Measurements from ENCODE around the gene BPIFA1. TPM values are rescaled to one million over a fixed set of nuclear protein-coding genes. Genes with fewer than 3 reads are reported as not detected.

BPIFA1 gene
- total and polyA plus RNA-seq, 2 of the 8 experiments (the other 6 are each of a cell fraction or from before 2014, with no cell fraction given) = not detected

DNA sequence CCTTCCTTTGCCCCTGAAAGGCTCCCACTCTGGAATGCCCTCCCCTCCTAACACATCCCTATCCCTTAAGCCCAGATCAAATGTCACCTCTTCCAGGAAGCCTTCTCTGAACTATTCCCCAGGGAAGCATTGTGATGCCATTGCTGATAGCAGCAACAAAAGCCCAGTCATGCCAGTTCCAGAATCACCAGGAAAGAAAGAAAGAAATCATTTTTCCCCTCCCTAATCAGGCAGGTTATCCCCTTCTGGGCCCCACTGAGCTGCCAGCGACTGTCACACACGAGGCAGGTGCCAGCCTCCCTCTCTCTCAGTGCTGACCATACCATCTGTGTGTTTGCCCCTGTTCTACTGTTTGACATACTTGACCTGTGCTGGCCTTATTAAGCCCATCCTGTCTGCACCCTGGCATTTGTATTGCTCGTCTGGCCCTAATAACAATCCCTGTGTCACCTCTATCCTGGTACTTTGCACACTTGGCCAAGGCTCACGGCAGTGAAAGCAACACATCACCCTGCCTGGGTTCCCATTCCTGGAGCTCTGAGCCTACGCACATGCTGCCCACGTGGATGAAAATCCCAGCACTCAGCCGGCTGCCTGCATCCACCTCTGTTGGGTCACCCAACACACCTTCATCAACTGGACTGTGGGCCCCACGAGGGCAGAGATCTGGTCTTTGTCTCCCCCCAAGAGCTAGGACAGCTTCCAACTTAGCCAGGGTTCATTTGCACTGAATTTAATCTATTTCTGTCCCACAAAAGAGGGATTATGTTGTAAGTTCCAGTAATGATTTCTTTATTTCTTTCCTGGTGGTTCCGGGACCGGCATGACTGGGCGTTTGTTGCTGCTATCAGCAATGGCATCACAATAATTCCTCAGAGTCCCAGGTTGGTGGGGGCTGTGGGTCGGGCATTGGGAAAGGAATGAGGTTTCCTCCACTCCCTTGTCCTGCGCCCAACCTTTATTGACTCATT, 42.0 kb downstream of the BPIFA1 start:
- Histone ChIP-seq H3K4me1 (replicated peaks in 1 of 4; ENCODE audit: control insufficient read depth in 3 of 4, insufficient read depth in 4 of 4, low read length in 3 of 4) (peaks cover 0 to 14% (median 11%) of the 10 kb centered on the region in 4 experiments; a peak in 6 of 7 replicates), H3K27me3 (replicated peaks in 1 of 4; ENCODE audit: control insufficient read depth in 3 of 4, extremely low read depth in 1 of 4, insufficient read depth in 3 of 4, low read length in 3 of 4) (no peaks in the 10 kb centered on the region), H3K9ac (replicated peaks in 1 of 4; ENCODE audit: extremely low read depth in 1 of 4, low read depth in 3 of 4, low read length in 3 of 4) (no peak overlapping the region), H3K23me2 (ENCODE audit: low read depth, low read length) (peaks cover 2% of the 10 kb centered on the region; the same call in 1 of the 2 replicates), H3K14ac (ENCODE audit: insufficient read length) (no peak overlapping the region), H2BK15ac (ENCODE audit: low read length) (peak overlapping the region; percentile 36; the same call in 1 of the 2 replicates), H3K27ac (ENCODE audit: low read depth, low read length) (0 out of 2 replicates have a peak overlapping the region, but pooled peaks have one; percentile 1), H3K79me1 (ENCODE audit: low read depth, low read length) (no peaks in the 10 kb centered on the region), H4K8ac (ENCODE audit: extremely low read depth, insufficient read depth, low read length) (peak overlapping the region; percentile 58), H3K4me3 (ENCODE audit: extremely low read depth in 1 of 4, insufficient read depth in 2 of 4, low read depth in 3 of 4, low read length in 4 of 4) (no peak overlapping the region), H2BK12ac (ENCODE audit: low read depth, low read length) (peak overlapping the region; percentile 51; the same call in 1 of the 2 replicates), H2AFZ (ENCODE audit: low read length) (no peak overlapping the region; the same call in 1 of the 2 replicates), H4K20me1 (replicated peaks in 1 of 2; ENCODE audit: control insufficient read depth in 1 of 2, insufficient read depth in 2 of 2, low read length in 2 of 2) (no peaks in the 10 kb centered on the region), H2BK120ac (replicated peaks; ENCODE audit: low read depth, low read length) (no peak overlapping the region), H2BK20ac (ENCODE audit: low read length) (peak overlapping the region; percentile 93), H3K9me3 (ENCODE audit: insufficient read depth in 2 of 2, low read depth in 1 of 2, low read length in 1 of 2) (no peaks in the 10 kb centered on the region), H3K4ac (replicated peaks; ENCODE audit: insufficient read length, low read depth, low read length) (no peak overlapping the region), H4K91ac (replicated peaks; ENCODE audit: insufficient read length, low read length) (peak overlapping the region; percentile 49), H3K4me2 (ENCODE audit: insufficient read depth in 1 of 2, low read depth in 2 of 2, low read length in 2 of 2) (peak overlapping the region; percentile 5 to 19; a peak in 2 of 4 replicates), H2BK5ac (ENCODE audit: low read depth, low read length) (no peak overlapping the region; the same call in 1 of the 2 replicates), H4K5ac (ENCODE audit: insufficient read length, low read depth, low read length) (no peak overlapping the region), H2AK5ac (ENCODE audit: low read depth, low read length) (0 out of 2 replicates have a peak overlapping the region, but pooled peaks have one; percentile 67), H3K56ac (replicated peaks; ENCODE audit: insufficient read length, low read depth, low read length) (no peak overlapping the region), H3K79me2 (ENCODE audit: control insufficient read depth in 1 of 2, insufficient read depth in 2 of 2, low read length in 2 of 2) (no peaks in the 10 kb centered on the region), H3K18ac (ENCODE audit: extremely low read depth, low read length) (peak overlapping the region; percentile 28; the same call in 1 of the 2 replicates), H3K23ac (ENCODE audit: insufficient read length) (no peak overlapping the region), H3K36me3 (ENCODE audit: control insufficient read depth in 2 of 4, insufficient read depth in 4 of 4, low read length in 3 of 4) (no peaks in the 10 kb centered on the region)
- FAIRE-seq (no peak), DNase-seq (ENCODE audit: low read depth in 1 of 2, low spot score in 2 of 2) (no peak)
- ChIA-PET POLR2A (ENCODE audit: partially characterized antibody) (interaction anchor here (0.7 to 0.8 kb wide), 2 partner anchors 9 to 15 kb away, joined by 3 read pairs; no protein-coding TSS in a partner anchor), CTCF (ENCODE audit: partially characterized antibody) (interaction anchor here (4.6 kb wide), 1 partner anchor 14 kb away, joined by 23 read pairs; no protein-coding TSS in a partner anchor)
- WGBS, 2 experiments (ENCODE audit: extremely low coverage in 1 of 2, insufficient coverage in 1 of 2, insufficient read length in 1 of 2, insufficient replicate concordance in 2 of 2, low coverage in 1 of 2, low lambda C conversion rate in 2 of 2, missing lambda C conversion rate in 1 of 2) = 74% methylated on average over 13 of the region's 13 CpGs; no CpG with 5 or more reads in 1 of the 2 experiments
- TF ChIP-seq EP300 (IDR thresholded peaks at IDR 0.05; ENCODE audit: borderline replicate concordance in 1 of 2, low read depth in 2 of 2, low read length in 2 of 2) = no peak
- no peak for TF ChIP-seq TAF7 (optimal IDR thresholded peaks at IDR 0.05; ENCODE audit: borderline replicate concordance, low read depth, low read length)
- TF ChIP-seq SRF (IDR thresholded peaks at IDR 0.05; ENCODE audit: low read depth, low read length) = no peak
- TF ChIP-seq CREB1 (IDR thresholded peaks at IDR 0.05) = no peak
- no peak for TF ChIP-seq SP2 (IDR thresholded peaks at IDR 0.05; ENCODE audit: low read length)
- TF ChIP-seq RBBP5 (IDR thresholded peaks at IDR 0.05; ENCODE audit: borderline replicate concordance, low read depth, low read length) = no peak
- no peak for TF ChIP-seq SIN3A (conservative IDR thresholded peaks at IDR 0.05 in 1 of 2, IDR thresholded peaks at IDR 0.05 in 1 of 2; ENCODE audit: low read depth in 1 of 2, low read length in 2 of 2)
- TF ChIP-seq BCL11A (IDR thresholded peaks at IDR 0.05; ENCODE audit: low read depth in 2 of 2, low read length in 2 of 2) = no peak
- TF ChIP-seq CBX8 (IDR thresholded peaks at IDR 0.05; ENCODE audit: borderline replicate concordance, low read depth, low read length) = no peak
- TF ChIP-seq SUZ12 (IDR thresholded peaks at IDR 0.05; ENCODE audit: low read length) = no peak
